ENCODE measurements around the gene AMFR.

- no peak for TF ChIP-seq POLR2AphosphoS5 (IDR thresholded peaks at IDR 0.05)
- no peak for TF ChIP-seq CTCF (IDR thresholded peaks at IDR 0.05)
- TF ChIP-seq POLR2A (IDR thresholded peaks at IDR 0.05), result no peak
Observed at GRCh38 chr16:56451753-56452689, 26.7 kb upstream of the AMFR start.
